ENCODE data around the gene IFI27L2. TPM values are rescaled to one million over a fixed set of nuclear protein-coding genes. Genes with fewer than 3 reads are reported as not detected.

Gene IFI27L2
- total RNA-seq, 1 experiment from 2014 or later = 12.4 TPM

DNA sequence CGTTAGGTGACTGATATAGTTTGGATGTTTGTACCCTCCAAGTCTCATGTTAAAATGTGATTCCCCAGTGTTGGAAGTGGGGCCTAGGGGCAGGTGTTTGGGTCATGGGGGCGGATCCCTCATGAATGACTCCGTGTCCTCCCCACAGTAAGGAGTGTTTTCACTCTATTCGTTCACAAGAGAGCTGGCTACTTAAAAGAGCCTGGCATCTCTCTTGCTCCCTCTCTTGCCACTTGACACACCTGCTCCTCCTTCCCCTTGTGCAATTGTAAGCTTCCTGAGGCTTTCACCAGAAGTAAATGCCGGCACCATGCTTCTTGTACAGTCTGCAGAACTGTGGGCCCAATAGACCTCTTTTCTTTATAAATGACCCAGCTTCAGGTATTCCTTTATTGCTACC, 2.6 kb downstream of the IFI27L2 start:
- Histone ChIP-seq H3K4me3 (ENCODE audit: low read depth, low read length, poor library complexity, severe bottlenecking) (no peak overlapping the region), H3K27ac (ENCODE audit: low read depth, low read length, poor library complexity, severe bottlenecking) (no peak overlapping the region), H3K4me1 (ENCODE audit: insufficient read depth, low read length, poor library complexity, severe bottlenecking) (peaks cover 5% of the 10 kb centered on the region), H3K27me3 (replicated peaks; ENCODE audit: insufficient read depth, low read depth, low read length, poor library complexity) (no peaks in the 10 kb centered on the region), H3K36me3 (ENCODE audit: insufficient read depth, low read length, poor library complexity, severe bottlenecking) (no peaks in the 10 kb centered on the region), H3K9me3 (ENCODE audit: low read depth, low read length, poor library complexity, severe bottlenecking) (no peaks in the 10 kb centered on the region)
- DNase-seq (ENCODE audit: low spot score) = no peak
- no TSS peak for BruUV-seq (replicated peaks)
- ChIA-PET CTCF (interaction anchor here (1.5 kb wide), 1 partner anchor 10 kb away, joined by 4 read pairs; no protein-coding TSS in a partner anchor), POLR2A (ENCODE audit: low non-redundant PET) (no interaction called here)
- no peak for TF ChIP-seq CTCF (conservative IDR thresholded peaks at IDR 0.05; ENCODE audit: low read depth, low read length)
- TF ChIP-seq EZH2 (IDR thresholded peaks at IDR 0.05; ENCODE audit: borderline replicate concordance, low read depth, low read length, poor library complexity, severe bottlenecking) = no peak
- intact Hi-C loops (cut with micrococcal nuclease; ENCODE audit: unreplicated experiment) = no loop called here

GRCh38 chr14:94126419-94126677, 3.1 kb downstream of the IFI27L2 start:
- DNase-seq (ENCODE audit: low spot score) = no peak
- no TSS peak for BruUV-seq (replicated peaks)
- intact Hi-C loops (cut with micrococcal nuclease; ENCODE audit: unreplicated experiment) = no loop called here
- ChIA-PET POLR2A (ENCODE audit: low non-redundant PET) (no interaction called here), CTCF (no interaction called here)
- no peak overlapping the region for H3K4me3 ChIP-seq (ENCODE audit: low read depth, low read length, poor library complexity, severe bottlenecking)
- H3K27ac ChIP-seq (ENCODE audit: low read depth, low read length, poor library complexity, severe bottlenecking) = no peak overlapping the region
- no peaks in the 10 kb centered on the region for H3K36me3 ChIP-seq (ENCODE audit: insufficient read depth, low read length, poor library complexity, severe bottlenecking)
- H3K4me1 ChIP-seq (ENCODE audit: insufficient read depth, low read length, poor library complexity, severe bottlenecking) = peaks cover 5% of the 10 kb centered on the region
- TF ChIP-seq EZH2 (IDR thresholded peaks at IDR 0.05; ENCODE audit: borderline replicate concordance, low read depth, low read length, poor library complexity, severe bottlenecking) (no peak), CTCF (conservative IDR thresholded peaks at IDR 0.05; ENCODE audit: low read depth, low read length) (no peak)
- no peaks in the 10 kb centered on the region for H3K9me3 ChIP-seq (ENCODE audit: low read depth, low read length, poor library complexity, severe bottlenecking)
- H3K27me3 ChIP-seq (replicated peaks; ENCODE audit: insufficient read depth, low read depth, low read length, poor library complexity) = no peaks in the 10 kb centered on the region

DNA sequence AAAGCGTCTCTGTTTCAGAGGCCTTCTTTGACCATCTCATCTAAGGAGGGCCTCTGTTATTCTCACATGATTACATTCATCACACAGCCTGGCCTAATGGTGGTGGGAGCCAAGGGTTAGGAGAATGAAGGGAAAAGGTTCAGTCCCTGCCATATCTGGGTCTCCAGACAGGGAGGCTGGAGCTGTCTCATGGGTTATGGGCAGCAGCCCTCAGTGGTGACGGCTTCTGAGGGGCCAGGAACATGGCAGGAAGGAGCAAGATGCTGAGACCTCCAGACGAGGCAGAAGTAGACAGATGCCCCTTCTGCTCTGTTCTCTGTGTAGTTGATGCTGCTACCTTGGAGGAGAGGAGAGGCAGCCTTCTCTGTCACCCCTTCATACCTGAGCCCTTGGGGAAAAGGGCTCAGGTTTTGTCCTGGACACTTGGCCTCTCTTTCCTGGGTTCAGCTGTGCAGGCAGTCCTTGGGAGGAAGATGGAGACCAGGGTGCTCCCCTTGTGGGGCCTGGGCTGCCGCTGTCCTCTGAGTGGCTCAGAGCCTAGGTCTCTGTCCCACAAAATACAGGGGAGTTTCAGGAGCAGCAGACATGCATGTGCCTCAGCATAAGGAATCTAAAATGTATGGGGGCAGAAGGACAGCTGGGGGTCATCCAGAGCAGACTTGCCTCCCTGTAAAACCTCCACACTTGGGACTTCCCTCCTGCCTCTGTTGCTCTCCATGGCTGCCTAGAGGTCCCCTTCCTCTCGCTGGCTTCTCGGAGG, 3.6 kb downstream of the IFI27L2 start:
- CTCF ChIA-PET = no interaction called here

More for the DNA sequence above, 3.6 kb downstream of the IFI27L2 start:
- Histone ChIP-seq H3K9me3 (ENCODE audit: low read depth, low read length, poor library complexity, severe bottlenecking) (no peaks in the 10 kb centered on the region), H3K4me3 (ENCODE audit: low read depth, low read length, poor library complexity, severe bottlenecking) (no peak overlapping the region), H3K36me3 (ENCODE audit: insufficient read depth, low read length, poor library complexity, severe bottlenecking) (no peaks in the 10 kb centered on the region), H3K27ac (ENCODE audit: low read depth, low read length, poor library complexity, severe bottlenecking) (no peak overlapping the region), H3K27me3 (replicated peaks; ENCODE audit: insufficient read depth, low read depth, low read length, poor library complexity) (no peaks in the 10 kb centered on the region), H3K4me1 (ENCODE audit: insufficient read depth, low read length, poor library complexity, severe bottlenecking) (peaks cover 5% of the 10 kb centered on the region)
- POLR2A ChIA-PET (ENCODE audit: low non-redundant PET) = interaction anchor here (0.5 to 0.7 kb wide), 2 partner anchors 11 to 16 kb away, joined by 3 to 6 read pairs; no protein-coding TSS in a partner anchor
- intact Hi-C loops (cut with micrococcal nuclease; ENCODE audit: unreplicated experiment) = no loop called here
- no TSS peak for BruUV-seq (replicated peaks)
- no peak for TF ChIP-seq EZH2 (IDR thresholded peaks at IDR 0.05; ENCODE audit: borderline replicate concordance, low read depth, low read length, poor library complexity, severe bottlenecking)
- TF ChIP-seq CTCF (conservative IDR thresholded peaks at IDR 0.05; ENCODE audit: low read depth, low read length) = no peak
- no peak for DNase-seq (ENCODE audit: low spot score)

Measured in A673 (cell line).